A673 (cell line): ENCODE data around the gene NLGN1. TPM values are rescaled to one million over a fixed set of nuclear protein-coding genes. Genes with fewer than 3 reads are reported as not detected.

Experiments
- BruUV-seq: library from RNA; stranded (reverse); fragments of 400-500 nt; replicated peaks from 2 replicates; lab custom pipeline; 2021; lab: Mats Ljungman, UMichigan
- CTCF ChIA-PET: fragments of 300-600 bp; sonication (Branson Sonifier 250); formaldehyde crosslinking; loops from one replicate; lab custom pipeline; 2022; ENCODE audit warnings: antibody characterized with exemption; lab: Charles Lee
- POLR2A ChIA-PET: fragments of 300-600 bp; sonication (Branson Sonifier 250); formaldehyde crosslinking; loops from one replicate; lab custom pipeline; 2022; ENCODE audit warnings: antibody characterized with exemption; ENCODE audit not compliant: low non-redundant PET; lab: Charles Lee
- DNase-seq: peaks from one replicate; pipeline ENCODE4 v3.0.0-alpha.2; 2015; ENCODE audit warnings: low spot score
- H3K27ac ChIP-seq: fragments of 200-600 bp; sonication (generic); 2 replicates; pipeline ENCODE4 v1.5.1; 2016; ENCODE audit warnings: mixed run types, low read depth, mild to moderate bottlenecking, mixed read lengths, antibody characterized with exemption, low read length; ENCODE audit not compliant: poor library complexity, severe bottlenecking
- H3K27me3 ChIP-seq: fragments of 200-600 bp; sonication (generic); replicated peaks from 2 replicates; pipeline ENCODE4 v1.6.1; 2017; ENCODE audit warnings: mixed run types, low read depth, mild to moderate bottlenecking, mixed read lengths, antibody characterized with exemption, low read length; ENCODE audit not compliant: insufficient read depth, poor library complexity
- H3K36me3 ChIP-seq: fragments of 200-600 bp; sonication (generic); 2 replicates; pipeline ENCODE4 v1.6.1; 2016; ENCODE audit warnings: mixed run types, mild to moderate bottlenecking, mixed read lengths, antibody characterized with exemption, low read length; ENCODE audit not compliant: insufficient read depth, poor library complexity, severe bottlenecking
- H3K4me1 ChIP-seq: fragments of 200-600 bp; sonication (generic); 2 replicates; pipeline ENCODE4 v1.6.1; 2017; ENCODE audit warnings: mixed run types, mild to moderate bottlenecking, mixed read lengths, antibody characterized with exemption, low read length; ENCODE audit not compliant: insufficient read depth, poor library complexity, severe bottlenecking
- H3K4me3 ChIP-seq: fragments of 200-600 bp; sonication (generic); 2 replicates; pipeline ENCODE4 v1.5.1; 2016; ENCODE audit warnings: low read depth, mixed run types, mild to moderate bottlenecking, mixed read lengths, low read length; ENCODE audit not compliant: poor library complexity, severe bottlenecking
- H3K9me3 ChIP-seq: fragments of 200-600 bp; sonication (generic); 2 replicates; pipeline ENCODE4 v1.6.1; 2016; ENCODE audit warnings: mixed run types, low read depth, mild to moderate bottlenecking, mixed read lengths, antibody characterized with exemption, low read length; ENCODE audit not compliant: poor library complexity, severe bottlenecking
- CTCF ChIP-seq: fragments of 300-800, 200-600 bp; sonication (generic); conservative IDR thresholded peaks from 2 replicates; pipeline ENCODE4 v1.5.1; 2017; ENCODE audit warnings: low read depth, mild to moderate bottlenecking, antibody characterized with exemption, low read length, moderate library complexity, mixed read lengths
- EZH2 ChIP-seq: fragments of 200-600 bp; sonication (generic); IDR thresholded peaks from 2 replicates; pipeline ENCODE4 v1.6.1; 2017; ENCODE audit warnings: borderline replicate concordance, low read depth, mild to moderate bottlenecking, mixed read lengths, antibody characterized with exemption, low read length; ENCODE audit not compliant: poor library complexity, severe bottlenecking
- intact Hi-C: fragments of 100-400 bp; cut with micrococcal nuclease; formaldehyde crosslinking; loops from one replicate; pipeline ENCODE4 v1.10.0; 2022; ENCODE audit not compliant: unreplicated experiment
- total RNA-seq: library from RNA; stranded (reverse); gene quantifications from 2 replicates; pipeline ENCODE4 v1.2.3, GENCODE V29; 2021

NLGN1 gene
- total RNA-seq, 1 experiment from 2014 or later: 0.39 TPM

GRCh38 chr3:174116421-174116820 lies 718.9 kb downstream of the NLGN1 start:
- DNase-seq: no peak
- ChIA-PET POLR2A (no interaction called here), CTCF (no interaction called here)
- H3K4me3 ChIP-seq: no peak overlapping the region
- no peaks in the 10 kb centered on the region for H3K9me3 ChIP-seq
- no peaks in the 10 kb centered on the region for H3K36me3 ChIP-seq
- no peak for TF ChIP-seq EZH2
- no peak for TF ChIP-seq CTCF
- no TSS peak for BruUV-seq
- peaks cover 5% of the 10 kb centered on the region for H3K4me1 ChIP-seq
- H3K27me3 ChIP-seq: no peaks in the 10 kb centered on the region
- intact Hi-C loops: no loop called here
- H3K27ac ChIP-seq: no peak overlapping the region

- no peaks in the 10 kb centered on the region for H3K9me3 ChIP-seq
- no peaks in the 10 kb centered on the region for H3K36me3 ChIP-seq
- H3K4me1 ChIP-seq: peaks cover 10% of the 10 kb centered on the region
- ChIA-PET CTCF (no interaction called here), POLR2A (no interaction called here)
- DNase-seq: no peak
- H3K4me3 ChIP-seq: no peak overlapping the region
- BruUV-seq: no TSS peak
- H3K27ac ChIP-seq: no peak overlapping the region
- TF ChIP-seq CTCF (no peak), EZH2 (no peak)
- H3K27me3 ChIP-seq: no peaks in the 10 kb centered on the region
- intact Hi-C loops: loop anchor here (10.0 kb wide), 1 partner anchor 504 kb away; no protein-coding TSS in a partner anchor
Measured at GRCh38 chr3:174120997-174121396, 723.5 kb downstream of the NLGN1 start.

- CTCF ChIA-PET: no interaction called here
- H3K27me3 ChIP-seq: no peaks in the 10 kb centered on the region
- DNase-seq: no peak
- POLR2A ChIA-PET: no interaction called here
- no TSS peak for BruUV-seq
- no peaks in the 10 kb centered on the region for H3K36me3 ChIP-seq
- no peaks in the 10 kb centered on the region for H3K9me3 ChIP-seq
- TF ChIP-seq CTCF: no peak
- TF ChIP-seq EZH2: no peak
- no peak overlapping the region for H3K27ac ChIP-seq
- intact Hi-C loops: loop anchor here (10.0 kb wide), 1 partner anchor 502 kb away; no protein-coding TSS in a partner anchor
- H3K4me1 ChIP-seq: peaks cover 10% of the 10 kb centered on the region
- no peak overlapping the region for H3K4me3 ChIP-seq
Measured at GRCh38 chr3:174122411-174122810, 724.9 kb downstream of the NLGN1 start.
